HepG2 (cell line): ENCODE results near the gene ASH1L. TPM values are rescaled to one million over a fixed set of nuclear protein-coding genes. Genes with fewer than 3 reads are reported as not detected.

Experiments
- ATAC-seq: fragments of 200-7000 bp; cut with Tn5 transposase; 3 replicates; pipeline ENCODE4 v1.9.1; 2020; ENCODE audit warnings: mild to moderate bottlenecking, moderate library complexity
- BruUV-seq: library from RNA; stranded (reverse); fragments of 400-500 nt; replicated peaks from 2 replicates; lab custom pipeline; 2021; lab: Mats Ljungman, UMichigan
- CTCF ChIA-PET: fragments of 300-600 bp; formaldehyde crosslinking; extraction: SDS; loops from one replicate; lab custom pipeline; 2021; ENCODE audit warnings: low total read pairs, inconsistent platforms, low intra/inter-chr PET ratio; lab: Yijun Ruan, JAX
- POLR2A ChIA-PET: fragments of 350-600 bp; sonication (Branson Sonifier 250); formaldehyde crosslinking; loops from one replicate; lab custom pipeline; 2020; ENCODE audit warnings: antibody characterized with exemption, inconsistent platforms; lab: Yijun Ruan, JAX
- DNase-seq: peaks from one replicate; pipeline ENCODE4 v3.0.0-alpha.2; 2015; ENCODE audit warnings: low spot score
- FAIRE-seq: peaks from 3 replicates; lab custom pipeline; 2011; peaks lifted over from hg19 to GRCh38; lab: Jason Lieb, UNC
- H2AFZ ChIP-seq: one replicate; pipeline ENCODE4 v1.6.1; 2011; ENCODE audit warnings: low read length, inconsistent platforms
- H3K27ac ChIP-seq: fragments of 300-600 bp; 3 replicates; pipeline ENCODE4 v1.8.0; 2011; ENCODE audit warnings: mixed run types, mild to moderate bottlenecking, mixed read lengths, low read length, inconsistent platforms; ENCODE audit not compliant: insufficient read depth; ENCODE audit errors: extremely low read length
- H3K27me3 ChIP-seq, 2 experiments: fragments of 200-600 bp in 1 of 2; 2 replicates in 1 of 2; 3 replicates in 1 of 2; pipeline versions ENCODE4 v1.6.0 to v1.8.0; 2011; ENCODE audit warnings: low read length in 2 of 2, mild to moderate bottlenecking in 2 of 2, moderate library complexity in 2 of 2, inconsistent platforms in 1 of 2; ENCODE audit not compliant: insufficient read depth in 2 of 2, control insufficient read depth in 1 of 2
- H3K36me3 ChIP-seq, 2 experiments: fragments of 200-600 bp in 1 of 2; replicated peaks in 1 of 2; 2 replicates in 1 of 2; 3 replicates in 1 of 2; pipeline versions ENCODE4 v1.5.1 to v1.8.0; 2011; ENCODE audit warnings: low read length in 2 of 2, inconsistent platforms in 1 of 2; ENCODE audit not compliant: insufficient read depth in 2 of 2, control insufficient read depth in 1 of 2
- H3K4me1 ChIP-seq: 2 replicates; pipeline ENCODE4 v1.5.1; 2012; ENCODE audit warnings: low read length, inconsistent platforms; ENCODE audit not compliant: insufficient read depth
- H3K4me2 ChIP-seq: 2 replicates; pipeline ENCODE4 v1.6.0; 2011; ENCODE audit warnings: low read depth, low read length, inconsistent platforms
- H3K4me3 ChIP-seq, 3 experiments: fragments of 200-600 bp in 1 of 3; sonication (generic), shearing (Covaris generic) in 1 of 3; replicated peaks in 1 of 3; 2 replicates each; pipeline ENCODE4 v1.5.1; 2011 to 2016; ENCODE audit warnings: low read length in 3 of 3, inconsistent platforms in 2 of 3, low read depth in 2 of 3, mild to moderate bottlenecking in 2 of 3, control low read depth in 1 of 3, mixed read lengths in 1 of 3; ENCODE audit not compliant: insufficient read depth in 1 of 3
- H3K79me2 ChIP-seq: one replicate; pipeline ENCODE4 v1.6.1; 2011; ENCODE audit warnings: low read length, inconsistent platforms; ENCODE audit not compliant: insufficient read depth
- H3K9ac ChIP-seq: 2 replicates; pipeline ENCODE4 v1.6.0; 2011; ENCODE audit warnings: mild to moderate bottlenecking, low read depth, low read length, inconsistent platforms; ENCODE audit not compliant: insufficient read depth
- H3K9me3 ChIP-seq: 2 replicates; pipeline ENCODE4 v1.5.1; 2012; ENCODE audit warnings: mild to moderate bottlenecking, low read length
- H4K20me1 ChIP-seq: 2 replicates; pipeline ENCODE4 v1.6.0; 2011; ENCODE audit warnings: inconsistent platforms, mild to moderate bottlenecking, low read length, moderate library complexity; ENCODE audit not compliant: insufficient read depth
- E2F1 ChIP-seq: sonication (generic); formaldehyde crosslinking; IDR thresholded peaks from 2 replicates; pipeline ENCODE4 v1.5.0; 2020; ENCODE audit warnings: missing genetic modification reagents
- HNF4A ChIP-seq: sonication (generic); formaldehyde crosslinking; IDR thresholded peaks from 2 replicates; pipeline ENCODE4 v1.4.0; 2020; ENCODE audit warnings: missing genetic modification reagents
- PAX8 ChIP-seq: sonication (generic); formaldehyde crosslinking; IDR thresholded peaks from 2 replicates; pipeline ENCODE4 v1.8.0; 2022; ENCODE audit warnings: mild to moderate bottlenecking, missing genetic modification reagents, borderline replicate concordance
- UBTF ChIP-seq: sonication (generic); formaldehyde crosslinking; IDR thresholded peaks from 2 replicates; pipeline ENCODE4 v1.4.0; 2020; ENCODE audit warnings: mild to moderate bottlenecking, missing genetic modification reagents
- ZBTB7A ChIP-seq: sonication (generic); formaldehyde crosslinking; IDR thresholded peaks from 2 replicates; pipeline ENCODE4 v1.8.0; 2022; ENCODE audit warnings: mild to moderate bottlenecking, missing genetic modification reagents
- ZGPAT ChIP-seq: IDR thresholded peaks from 2 replicates; pipeline ENCODE4 v1.6.1; 2016; ENCODE audit warnings: mild to moderate bottlenecking
- ZNF34 ChIP-seq: sonication (generic); formaldehyde crosslinking; IDR thresholded peaks from 2 replicates; pipeline ENCODE4 v1.4.0; 2020; ENCODE audit warnings: mild to moderate bottlenecking, missing genetic modification reagents, borderline replicate concordance
- ZNF354B ChIP-seq: sonication (generic); formaldehyde crosslinking; IDR thresholded peaks from 2 replicates; pipeline ENCODE4 v1.8.0; 2022; ENCODE audit warnings: mild to moderate bottlenecking, missing genetic modification reagents
- WGBS: methylation state at CpG from one replicate; pipeline ENCODE4 v1.1.6; 2017; ENCODE audit warnings: low lambda C conversion rate; 5-methylcytosine and 5-hydroxymethylcytosine counted together
- in situ Hi-C: cut with HindIII; loops from 2 replicates; pipeline ENCODE4 v1.10.0; 2017; ENCODE audit warnings: low pct_unique_long_range_greater_than_20kb; ENCODE audit not compliant: extremely low pct_ligation_motif_present
- intact Hi-C: fragments of 100-400 bp; cut with micrococcal nuclease; formaldehyde crosslinking; loops from one replicate; pipeline ENCODE4 v1.10.0; 2022; ENCODE audit not compliant: unreplicated experiment
- polyA plus RNA-seq, 8 experiments: library from polyadenylated mRNA; depleted of rRNA in 3 of 8; stranded (reverse) in 7 of 8; unstranded in 1 of 8; fragments of >200 nt; fragmentation: Illumina TruSeq in 4 of 8; extraction: Trizol in 4 of 8; gene quantifications; 2 replicates each; pipeline versions ENCODE4 v1.2.1 to v1.2.3, GENCODE V29; 2011 to 2016; ENCODE audit warnings: low read depth in 4 of 8, missing spikeins in 1 of 8, mixed read lengths in 1 of 8; ENCODE audit not compliant: insufficient read depth in 1 of 8
- total RNA-seq, 5 experiments: library from RNA; depleted of rRNA; stranded (reverse); fragments of >200 nt; fragmentation: Illumina TruSeq; extraction: Trizol; gene quantifications; 2 replicates each; pipeline ENCODE4 v1.2.3, GENCODE V29; 2016; ENCODE audit warnings: low read depth in 1 of 5
- TF ChIP-seq, protein P1 (sequence below): sonication (generic); formaldehyde crosslinking; IDR thresholded peaks from 2 replicates; pipeline ENCODE4 v1.8.1; 2022; ENCODE audit warnings: low read depth, mild to moderate bottlenecking, missing genetic modification reagents
- TF ChIP-seq, protein P2 (sequence below): sonication (generic); formaldehyde crosslinking; IDR thresholded peaks from 2 replicates; pipeline ENCODE4 v1.5.0; 2020; ENCODE audit warnings: mild to moderate bottlenecking, missing genetic modification reagents
- TF ChIP-seq, protein P3 (sequence below): IDR thresholded peaks from 2 replicates; pipeline ENCODE4 v1.6.1; 2016; ENCODE audit warnings: missing genetic modification reagents, missing compliant biosample characterization

ASH1L gene
- total and polyA plus RNA-seq, 2 of the 13 experiments (the other 11 are each of a cell fraction or from before 2014, with no cell fraction given): 10.2 to 15.3 TPM

DNA sequence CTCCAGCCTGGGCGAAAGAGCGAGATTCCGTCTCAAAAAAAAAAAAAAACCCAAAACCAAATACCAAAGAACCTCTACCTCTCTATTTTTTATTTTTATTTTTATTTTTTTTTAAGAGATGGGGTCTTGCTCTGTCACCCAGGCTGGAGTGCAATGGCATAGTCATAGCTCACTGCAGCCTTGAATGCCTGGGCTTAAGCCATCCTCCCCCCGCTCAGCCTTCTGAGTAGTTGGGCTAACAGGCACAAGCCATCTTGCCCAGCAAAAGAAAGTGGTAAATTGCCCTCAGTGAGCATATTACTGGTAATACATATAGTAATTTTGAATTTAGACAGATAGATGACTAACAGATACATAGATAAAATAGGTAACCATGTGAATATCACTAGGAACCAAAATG, 77.4 kb downstream of the ASH1L start:
- ChIA-PET CTCF (no interaction called here), POLR2A (no interaction called here)
- no peaks in the 10 kb centered on the region for H3K4me1 ChIP-seq
- ATAC-seq: no peak
- no TSS peak for BruUV-seq
- peaks cover 13 to 20% of the 10 kb centered on the region in 2 experiments for H3K36me3 ChIP-seq
- H3K9me3 ChIP-seq: no peaks in the 10 kb centered on the region
- DNase-seq: no peak
- no peak overlapping the region for H3K9ac ChIP-seq
- H3K79me2 ChIP-seq: peaks cover 6% of the 10 kb centered on the region
- FAIRE-seq: no peak
- no peaks in the 10 kb centered on the region for H3K27me3 ChIP-seq
- no peak overlapping the region for H3K4me3 ChIP-seq
- WGBS: over 99% methylated on average over 4 of the region's 4 CpGs
- H4K20me1 ChIP-seq: no peaks in the 10 kb centered on the region
- H3K4me2 ChIP-seq: no peak overlapping the region
- no peak overlapping the region for H2AFZ ChIP-seq
- in situ Hi-C loops (no loop called here), intact Hi-C loops (no loop called here)
- no peak overlapping the region for H3K27ac ChIP-seq
- no peak for TF ChIP-seq ZBTB7A (CRISPR knock-in tag)
- TF ChIP-seq, protein P1, sequence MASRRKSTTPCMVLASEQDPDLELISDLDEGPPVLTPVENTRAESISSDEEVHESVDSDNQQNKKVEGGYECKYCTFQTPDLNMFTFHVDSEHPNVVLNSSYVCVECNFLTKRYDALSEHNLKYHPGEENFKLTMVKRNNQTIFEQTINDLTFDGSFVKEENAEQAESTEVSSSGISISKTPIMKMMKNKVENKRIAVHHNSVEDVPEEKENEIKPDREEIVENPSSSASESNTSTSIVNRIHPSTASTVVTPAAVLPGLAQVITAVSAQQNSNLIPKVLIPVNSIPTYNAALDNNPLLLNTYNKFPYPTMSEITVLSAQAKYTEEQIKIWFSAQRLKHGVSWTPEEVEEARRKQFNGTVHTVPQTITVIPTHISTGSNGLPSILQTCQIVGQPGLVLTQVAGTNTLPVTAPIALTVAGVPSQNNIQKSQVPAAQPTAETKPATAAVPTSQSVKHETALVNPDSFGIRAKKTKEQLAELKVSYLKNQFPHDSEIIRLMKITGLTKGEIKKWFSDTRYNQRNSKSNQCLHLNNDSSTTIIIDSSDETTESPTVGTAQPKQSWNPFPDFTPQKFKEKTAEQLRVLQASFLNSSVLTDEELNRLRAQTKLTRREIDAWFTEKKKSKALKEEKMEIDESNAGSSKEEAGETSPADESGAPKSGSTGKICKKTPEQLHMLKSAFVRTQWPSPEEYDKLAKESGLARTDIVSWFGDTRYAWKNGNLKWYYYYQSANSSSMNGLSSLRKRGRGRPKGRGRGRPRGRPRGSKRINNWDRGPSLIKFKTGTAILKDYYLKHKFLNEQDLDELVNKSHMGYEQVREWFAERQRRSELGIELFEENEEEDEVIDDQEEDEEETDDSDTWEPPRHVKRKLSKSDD (CRISPR knock-in tag): no peak
- no peak for TF ChIP-seq UBTF (CRISPR knock-in tag)
- no peak for TF ChIP-seq PAX8 (CRISPR knock-in tag)
- TF ChIP-seq HNF4A: no peak
- no peak for TF ChIP-seq ZNF354B (CRISPR knock-in tag)
- TF ChIP-seq, protein P2, sequence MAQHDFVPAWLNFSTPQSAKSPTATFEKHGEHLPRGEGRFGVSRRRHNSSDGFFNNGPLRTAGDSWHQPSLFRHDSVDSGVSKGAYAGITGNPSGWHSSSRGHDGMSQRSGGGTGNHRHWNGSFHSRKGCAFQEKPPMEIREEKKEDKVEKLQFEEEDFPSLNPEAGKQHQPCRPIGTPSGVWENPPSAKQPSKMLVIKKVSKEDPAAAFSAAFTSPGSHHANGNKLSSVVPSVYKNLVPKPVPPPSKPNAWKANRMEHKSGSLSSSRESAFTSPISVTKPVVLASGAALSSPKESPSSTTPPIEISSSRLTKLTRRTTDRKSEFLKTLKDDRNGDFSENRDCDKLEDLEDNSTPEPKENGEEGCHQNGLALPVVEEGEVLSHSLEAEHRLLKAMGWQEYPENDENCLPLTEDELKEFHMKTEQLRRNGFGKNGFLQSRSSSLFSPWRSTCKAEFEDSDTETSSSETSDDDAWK: no peak
- TF ChIP-seq, protein P3, sequence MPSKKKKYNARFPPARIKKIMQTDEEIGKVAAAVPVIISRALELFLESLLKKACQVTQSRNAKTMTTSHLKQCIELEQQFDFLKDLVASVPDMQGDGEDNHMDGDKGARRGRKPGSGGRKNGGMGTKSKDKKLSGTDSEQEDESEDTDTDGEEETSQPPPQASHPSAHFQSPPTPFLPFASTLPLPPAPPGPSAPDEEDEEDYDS: no peak
- TF ChIP-seq ZNF34 (CRISPR knock-in tag): no peak
- TF ChIP-seq E2F1 (CRISPR knock-in tag): no peak
- TF ChIP-seq ZGPAT (CRISPR knock-in tag): no peak
